Measurements from ENCODE around the gene NAV2.

NAV2 gene

DNA sequence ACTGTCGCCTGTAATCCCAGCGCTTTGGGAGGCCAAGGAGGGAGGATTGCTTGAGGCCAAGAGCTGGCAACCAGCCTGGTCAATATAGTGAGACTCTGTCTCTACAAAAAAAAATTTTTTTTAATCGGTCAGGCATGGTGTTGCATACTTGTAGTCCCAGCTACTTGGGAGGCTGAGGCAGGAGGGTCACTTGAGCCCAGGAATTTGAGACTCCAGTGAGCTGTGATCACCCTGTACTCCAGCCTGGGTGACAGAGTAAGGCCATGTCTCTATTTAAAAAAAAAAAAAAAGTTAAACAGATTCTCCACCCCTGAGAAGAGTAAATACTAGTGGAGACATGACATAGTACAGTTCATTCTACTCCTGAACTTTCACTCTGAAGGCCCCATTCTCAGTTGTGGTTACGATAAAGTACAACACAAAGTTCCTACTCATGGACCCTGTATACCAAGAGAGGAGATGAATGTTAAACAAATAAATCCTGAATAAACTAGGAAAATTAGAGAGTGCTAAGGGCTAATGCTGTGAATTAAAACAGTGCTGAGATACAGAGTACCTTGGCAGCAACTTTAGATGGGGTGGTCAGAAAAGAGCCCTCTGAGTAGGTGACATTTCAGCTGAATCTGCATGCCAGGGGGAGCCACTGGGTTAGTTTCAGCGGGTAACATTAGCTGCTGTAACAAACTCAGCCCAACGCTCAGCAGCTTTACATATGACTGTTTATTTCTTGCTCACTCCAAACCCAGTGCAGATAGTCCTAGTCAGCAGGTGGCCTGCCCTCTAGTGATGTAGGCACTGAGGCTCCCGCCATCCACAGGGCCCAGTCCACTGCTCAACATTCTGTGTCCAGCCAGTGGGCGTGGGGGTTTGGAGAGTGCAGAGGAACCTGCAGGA is 372.5 kb downstream of the NAV2 start:
- no peak overlapping the region for H3K4me3 ChIP-seq (ENCODE audit: low read depth, low read length)
- TF ChIP-seq, protein P1, sequence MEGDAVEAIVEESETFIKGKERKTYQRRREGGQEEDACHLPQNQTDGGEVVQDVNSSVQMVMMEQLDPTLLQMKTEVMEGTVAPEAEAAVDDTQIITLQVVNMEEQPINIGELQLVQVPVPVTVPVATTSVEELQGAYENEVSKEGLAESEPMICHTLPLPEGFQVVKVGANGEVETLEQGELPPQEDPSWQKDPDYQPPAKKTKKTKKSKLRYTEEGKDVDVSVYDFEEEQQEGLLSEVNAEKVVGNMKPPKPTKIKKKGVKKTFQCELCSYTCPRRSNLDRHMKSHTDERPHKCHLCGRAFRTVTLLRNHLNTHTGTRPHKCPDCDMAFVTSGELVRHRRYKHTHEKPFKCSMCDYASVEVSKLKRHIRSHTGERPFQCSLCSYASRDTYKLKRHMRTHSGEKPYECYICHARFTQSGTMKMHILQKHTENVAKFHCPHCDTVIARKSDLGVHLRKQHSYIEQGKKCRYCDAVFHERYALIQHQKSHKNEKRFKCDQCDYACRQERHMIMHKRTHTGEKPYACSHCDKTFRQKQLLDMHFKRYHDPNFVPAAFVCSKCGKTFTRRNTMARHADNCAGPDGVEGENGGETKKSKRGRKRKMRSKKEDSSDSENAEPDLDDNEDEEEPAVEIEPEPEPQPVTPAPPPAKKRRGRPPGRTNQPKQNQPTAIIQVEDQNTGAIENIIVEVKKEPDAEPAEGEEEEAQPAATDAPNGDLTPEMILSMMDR (conservative IDR thresholded peaks at IDR 0.05; ENCODE audit: low read depth, low read length), result peak; percentile 27
- peak; percentile 18 for DNase-seq (ENCODE audit: low read depth)

DNA sequence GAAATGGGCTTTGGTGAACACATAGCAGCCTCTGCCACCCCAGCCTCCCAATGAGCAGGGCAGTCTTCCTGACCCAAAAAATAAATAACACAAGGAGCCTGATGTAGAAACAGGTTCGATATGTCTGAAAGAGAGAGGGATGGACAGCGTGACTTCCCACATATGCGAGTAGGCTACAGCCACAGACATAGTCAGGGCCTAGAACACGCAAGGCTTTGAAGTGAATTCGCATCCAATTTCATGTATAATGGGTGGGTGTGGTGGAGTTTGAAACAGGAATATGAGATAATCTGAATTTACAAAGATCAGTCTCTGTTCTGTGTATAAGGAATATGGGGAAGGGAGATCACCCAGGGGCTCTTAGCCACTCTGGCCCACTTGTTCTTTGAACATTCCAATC is 373.3 kb downstream of the NAV2 start:
- no peak for DNase-seq (ENCODE audit: low read depth)
- no peak overlapping the region for H3K4me3 ChIP-seq (ENCODE audit: low read depth, low read length)
- TF ChIP-seq, protein P1 (conservative IDR thresholded peaks at IDR 0.05; ENCODE audit: low read depth, low read length), result no peak

DNA sequence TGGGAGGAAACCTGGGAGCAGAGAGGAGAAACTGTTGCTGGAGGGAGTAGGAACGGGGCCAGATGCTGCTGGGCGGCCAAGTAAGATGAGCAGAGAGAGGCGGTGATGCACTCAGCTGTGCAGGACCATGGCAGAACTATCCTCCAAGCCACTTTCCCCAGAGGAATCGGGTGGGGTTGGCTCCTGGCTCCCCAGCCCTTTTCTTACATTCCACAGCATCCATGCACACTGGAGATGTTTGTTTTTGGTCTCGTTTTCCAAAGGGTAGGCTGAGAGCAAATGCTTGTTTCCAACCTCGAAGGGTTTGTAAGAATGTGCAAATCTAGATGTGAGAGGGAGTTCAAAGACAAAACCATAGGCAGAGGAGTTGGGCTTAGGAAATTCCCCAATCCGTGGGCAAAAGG is 374.5 kb downstream of the NAV2 start:
- DNase-seq (ENCODE audit: low read depth), result peak; percentile 44
- TF ChIP-seq, protein P1 (conservative IDR thresholded peaks at IDR 0.05; ENCODE audit: low read depth, low read length), result no peak
- H3K4me3 ChIP-seq (ENCODE audit: low read depth, low read length), result no peak overlapping the region

DNA sequence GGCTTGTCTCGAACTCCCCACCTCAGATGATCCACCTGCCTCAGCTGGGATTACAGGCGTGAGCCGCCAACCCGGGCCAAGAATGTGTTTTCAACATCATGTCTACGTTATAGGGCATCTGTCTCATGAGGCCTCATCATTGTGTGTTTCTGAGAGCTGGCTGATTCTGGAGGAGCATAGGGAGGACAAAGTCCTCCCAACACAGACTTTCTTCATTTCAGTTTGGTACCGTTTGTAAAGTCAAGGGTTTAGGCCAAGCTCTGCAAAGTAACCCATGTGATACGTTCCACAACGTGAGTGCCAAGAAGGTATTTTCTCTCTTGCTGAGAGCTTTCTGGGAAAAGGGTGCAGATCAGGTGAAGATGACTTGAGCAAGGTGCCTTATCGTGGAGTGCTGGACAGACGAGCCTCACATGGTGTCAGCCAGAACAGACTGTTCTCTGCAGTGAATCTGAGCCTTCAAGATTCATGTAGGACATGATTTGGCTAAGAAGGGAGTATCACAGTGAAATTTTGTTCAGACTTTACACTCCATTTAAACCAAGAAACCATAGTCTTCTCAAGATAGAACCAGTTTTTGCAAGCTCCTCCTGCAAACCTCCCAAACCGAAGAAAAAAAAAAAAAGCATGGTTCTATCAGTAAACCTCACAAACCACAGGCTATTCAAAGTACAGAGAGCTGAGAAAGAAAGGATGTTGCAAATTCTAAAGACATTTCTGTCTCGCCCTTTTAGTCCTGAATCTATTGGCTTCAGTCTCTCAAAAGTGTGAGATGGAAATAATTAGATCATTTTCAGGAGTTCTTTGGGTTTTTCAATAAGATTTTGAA is 376.0 kb downstream of the NAV2 start:
- no peak overlapping the region for H3K4me3 ChIP-seq (ENCODE audit: low read depth, low read length)
- TF ChIP-seq, protein P1 (conservative IDR thresholded peaks at IDR 0.05; ENCODE audit: low read depth, low read length), result no peak
- peak; percentile 74 for DNase-seq (ENCODE audit: low read depth)

DNA sequence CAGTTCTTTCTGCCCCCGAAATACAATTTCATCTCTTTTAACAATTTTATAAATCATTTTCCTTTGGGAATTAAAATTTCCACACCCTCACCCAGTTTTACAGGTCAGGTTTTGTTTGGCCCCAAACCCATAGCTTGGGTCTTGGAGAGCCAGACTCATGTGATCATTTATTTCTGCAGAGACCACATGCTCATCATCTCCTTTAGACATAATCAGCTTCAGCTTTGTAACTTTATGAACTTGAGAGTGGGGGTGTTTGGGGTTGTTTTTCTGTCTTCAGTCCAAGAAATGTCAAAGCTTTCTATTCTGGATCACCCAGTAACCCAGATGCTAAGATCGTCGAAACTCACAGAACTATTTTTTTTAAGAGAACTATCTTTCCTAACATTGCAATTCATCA is 376.7 kb downstream of the NAV2 start:
- no peak overlapping the region for H3K4me3 ChIP-seq (ENCODE audit: low read depth, low read length)
- TF ChIP-seq, protein P1 (conservative IDR thresholded peaks at IDR 0.05; ENCODE audit: low read depth, low read length), result no peak
- peak; percentile 66 for DNase-seq (ENCODE audit: low read depth)

DNA sequence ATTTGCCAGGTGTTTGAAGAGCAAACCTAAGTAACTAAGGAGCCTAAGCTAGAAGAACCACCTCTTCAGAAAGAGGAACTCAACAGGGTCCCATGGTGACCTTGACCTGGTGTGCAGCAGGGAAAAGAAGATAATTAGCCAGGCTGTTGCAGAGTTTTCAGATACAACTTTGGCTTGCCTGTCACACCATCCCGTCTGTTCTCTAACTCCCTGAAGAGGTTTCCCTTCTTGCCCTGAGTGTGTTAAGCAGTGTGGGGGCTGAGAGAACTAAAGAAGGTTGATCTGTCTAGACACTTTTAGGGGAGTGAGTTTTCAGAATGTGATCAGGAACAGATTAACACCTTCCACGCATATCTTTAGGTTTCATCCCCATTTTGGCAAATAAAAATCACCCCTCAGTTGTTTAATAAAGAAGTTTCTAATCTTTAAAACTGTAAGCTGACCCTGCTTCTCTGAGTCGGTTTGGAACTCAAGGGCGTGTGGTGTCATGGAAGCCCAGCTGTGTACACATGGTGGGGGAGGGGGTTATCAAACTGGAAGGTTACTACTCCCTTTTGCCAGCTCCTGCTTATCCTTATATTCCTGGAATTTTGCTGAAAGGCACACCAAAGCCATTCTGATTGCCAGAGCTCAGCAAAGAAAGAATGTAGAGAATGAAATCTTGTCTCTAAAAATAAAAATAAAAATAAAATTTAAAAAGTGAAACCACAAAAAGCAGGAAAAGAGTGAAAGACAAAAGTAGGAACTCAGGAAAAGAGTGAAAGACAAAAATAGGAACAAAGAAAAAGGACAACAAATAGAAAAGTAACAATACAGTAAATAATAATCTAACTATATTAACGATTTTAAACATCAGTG is 377.4 kb downstream of the NAV2 start:
- DNase-seq (ENCODE audit: low read depth), result peak; percentile 53
- TF ChIP-seq, protein P1 (conservative IDR thresholded peaks at IDR 0.05; ENCODE audit: low read depth, low read length), result no peak
- no peak overlapping the region for H3K4me3 ChIP-seq (ENCODE audit: low read depth, low read length)
